SK-N-SH treated with all-trans-retinoic acid at 6 μM for 48 hours (cell line): Measurements from ENCODE around the gene NXPE4.

Source experiments
- ATAC-seq: fragments of 200-7000 bp; cut with Tn5 transposase; 3 replicates; pipeline ENCODE4 v1.9.1; 2020; ENCODE audit warnings: mild to moderate bottlenecking, moderate library complexity
- ARNTL ChIP-seq: fragments of 450-650 bp; formaldehyde crosslinking; IDR thresholded peaks from 2 replicates; pipeline ENCODE4 v1.5.0; 2020; ENCODE audit warnings: low read depth, mild to moderate bottlenecking, moderate library complexity, borderline replicate concordance
- BACH2 ChIP-seq: fragments of 250-450 bp; sonication (Bioruptor Pico); IDR thresholded peaks from 2 replicates; pipeline ENCODE4 v1.9.0; 2021; ENCODE audit warnings: mild to moderate bottlenecking, borderline replicate concordance
- CSRNP3 ChIP-seq: fragments of 250-450 bp; sonication (Bioruptor Pico); IDR thresholded peaks from 2 replicates; pipeline ENCODE4 v1.5.1; 2021; ENCODE audit warnings: mild to moderate bottlenecking, moderate library complexity
- ESRRG ChIP-seq: fragments of 250-450 bp; sonication (Bioruptor Pico); IDR thresholded peaks from 2 replicates; pipeline ENCODE4 v1.6.1; 2021; ENCODE audit warnings: mild to moderate bottlenecking
- GLIS3 ChIP-seq: fragments of 250-450 bp; sonication (Bioruptor Pico); IDR thresholded peaks from 2 replicates; pipeline ENCODE4 v1.5.0; 2020; ENCODE audit warnings: mild to moderate bottlenecking, moderate library complexity
- ISL1 ChIP-seq: fragments of 250-450 bp; sonication (Bioruptor Pico); IDR thresholded peaks from 2 replicates; pipeline ENCODE4 v2.1.2; 2022; ENCODE audit warnings: mild to moderate bottlenecking, moderate library complexity
- PATZ1 ChIP-seq: fragments of 250-450 bp; sonication (Bioruptor Pico); IDR thresholded peaks from 2 replicates; pipeline ENCODE4 v1.8.0; 2020; ENCODE audit warnings: mild to moderate bottlenecking, moderate library complexity, borderline replicate concordance
- POU6F1 ChIP-seq: fragments of 250-450 bp; sonication (Bioruptor Pico); IDR thresholded peaks from 2 replicates; pipeline ENCODE4 v1.8.0; 2021; ENCODE audit warnings: low read depth, mild to moderate bottlenecking, moderate library complexity, borderline replicate concordance
- RARB ChIP-seq: fragments of 250-450 bp; sonication (Bioruptor Pico); IDR thresholded peaks from 2 replicates; pipeline ENCODE4 v1.8.0; 2021; ENCODE audit warnings: mild to moderate bottlenecking, moderate library complexity
- SNAI2 ChIP-seq: fragments of 250-450 bp; sonication (Bioruptor Pico); IDR thresholded peaks from 2 replicates; pipeline ENCODE4 v1.5.0; 2020; ENCODE audit warnings: mild to moderate bottlenecking, moderate library complexity
- TOX ChIP-seq: fragments of 250-450 bp; sonication (Bioruptor Pico); IDR thresholded peaks from 2 replicates; pipeline ENCODE4 v1.8.0; 2021; ENCODE audit warnings: mild to moderate bottlenecking, moderate library complexity, borderline replicate concordance
- TSHZ2 ChIP-seq: fragments of 250-450 bp; sonication (Bioruptor Pico); IDR thresholded peaks from 2 replicates; pipeline ENCODE4 v1.5.0; 2020; ENCODE audit warnings: mild to moderate bottlenecking, moderate library complexity
- ZC3H10 ChIP-seq: fragments of 250-450 bp; sonication (Bioruptor Pico); IDR thresholded peaks from 2 replicates; pipeline ENCODE4 v1.5.1; 2021; ENCODE audit warnings: mild to moderate bottlenecking, moderate library complexity
- ZFP3 ChIP-seq: fragments of 250-450 bp; sonication (Bioruptor Pico); IDR thresholded peaks from 2 replicates; pipeline ENCODE4 v1.5.0; 2020; ENCODE audit warnings: mild to moderate bottlenecking, moderate library complexity
- ZFP30 ChIP-seq: fragments of 450-650 bp; formaldehyde crosslinking; IDR thresholded peaks from 2 replicates; pipeline ENCODE4 v1.5.0; 2022; ENCODE audit warnings: mild to moderate bottlenecking, moderate library complexity
- ZNF565 ChIP-seq: fragments of 450-650 bp; formaldehyde crosslinking; conservative IDR thresholded peaks from 2 replicates; pipeline ENCODE4 v1.5.0; 2020; ENCODE audit warnings: low read depth, mild to moderate bottlenecking, moderate library complexity
- ZNF70 ChIP-seq: fragments of 450-650 bp; formaldehyde crosslinking; IDR thresholded peaks from 2 replicates; pipeline ENCODE4 v1.5.0; 2020; ENCODE audit warnings: mild to moderate bottlenecking, moderate library complexity

NXPE4 gene

GRCh38 chr11:114569801-114570200 lies 25.8 kb downstream of the NXPE4 start:
- ATAC-seq = no peak

GRCh38 chr11:114566276-114566675 lies 29.3 kb downstream of the NXPE4 start:
- TF ChIP-seq RARB (CRISPR knock-in tag) = no peak
- no peak for TF ChIP-seq ZNF70 (CRISPR knock-in tag)
- no peak for TF ChIP-seq ISL1 (CRISPR knock-in tag)
- no peak for TF ChIP-seq PATZ1 (CRISPR knock-in tag)
- no peak for TF ChIP-seq TSHZ2 (CRISPR knock-in tag)
- no peak for TF ChIP-seq ZNF565 (CRISPR knock-in tag)
- TF ChIP-seq ZFP30 (CRISPR knock-in tag) = no peak
- TF ChIP-seq SNAI2 (CRISPR knock-in tag) = no peak
- TF ChIP-seq ZC3H10 (CRISPR knock-in tag) = no peak
- TF ChIP-seq TOX = no peak
- TF ChIP-seq CSRNP3 = no peak
- no peak for TF ChIP-seq BACH2 (CRISPR knock-in tag)
- TF ChIP-seq, all 23 proteins: peak for 0
- ATAC-seq = no peak

More at GRCh38 chr11:114569801-114570200, 25.8 kb downstream of the NXPE4 start:
- no peak for TF ChIP-seq ESRRG (CRISPR knock-in tag)
- no peak for TF ChIP-seq GLIS3 (CRISPR knock-in tag)
- no peak for TF ChIP-seq POU6F1 (CRISPR knock-in tag)
- no peak for TF ChIP-seq RARB (CRISPR knock-in tag)
- TF ChIP-seq ZNF565 (CRISPR knock-in tag) = no peak
- no peak for TF ChIP-seq ISL1 (CRISPR knock-in tag)
- no peak for TF ChIP-seq ZFP3 (CRISPR knock-in tag)
- no peak for TF ChIP-seq ZC3H10 (CRISPR knock-in tag)
- no peak for TF ChIP-seq BACH2 (CRISPR knock-in tag)
- no peak for TF ChIP-seq PATZ1 (CRISPR knock-in tag)
- no peak for TF ChIP-seq CSRNP3
- no peak for TF ChIP-seq ZFP30 (CRISPR knock-in tag)

GRCh38 chr11:114564831-114565230 lies 30.8 kb downstream of the NXPE4 start:
- no peak for ATAC-seq
- TF ChIP-seq ISL1 (CRISPR knock-in tag) (0 out of 2 replicates have a peak, but pooled peaks have one; percentile 9), ARNTL (CRISPR knock-in tag) (no peak)
